ENCODE results near the gene SHTN1.

DNA sequence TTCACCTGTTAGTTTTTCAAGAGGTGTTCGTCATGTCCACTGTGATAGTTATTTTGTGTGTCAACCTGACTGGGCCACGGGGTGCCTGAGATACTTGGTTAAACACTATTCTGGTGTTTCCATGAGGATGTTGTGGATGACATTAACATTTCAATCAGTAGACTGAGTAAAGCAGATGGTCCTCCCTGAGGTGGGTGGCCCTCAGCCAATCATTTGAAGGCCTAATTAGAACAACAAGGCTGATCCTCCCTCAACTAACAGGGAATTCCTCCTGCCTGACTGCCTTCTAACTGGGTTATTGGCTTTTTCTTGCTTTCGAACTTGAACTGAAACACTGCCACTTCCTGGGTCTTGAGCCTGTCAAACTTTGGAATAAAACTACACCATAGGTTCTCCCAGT, 79.9 kb downstream of the SHTN1 start:
- no peak for TF ChIP-seq TEAD4 (IDR thresholded peaks at IDR 0.05)
- TF ChIP-seq EP300 (IDR thresholded peaks at IDR 0.05; ENCODE audit: borderline replicate concordance) = no peak
- TF ChIP-seq, protein P1, sequence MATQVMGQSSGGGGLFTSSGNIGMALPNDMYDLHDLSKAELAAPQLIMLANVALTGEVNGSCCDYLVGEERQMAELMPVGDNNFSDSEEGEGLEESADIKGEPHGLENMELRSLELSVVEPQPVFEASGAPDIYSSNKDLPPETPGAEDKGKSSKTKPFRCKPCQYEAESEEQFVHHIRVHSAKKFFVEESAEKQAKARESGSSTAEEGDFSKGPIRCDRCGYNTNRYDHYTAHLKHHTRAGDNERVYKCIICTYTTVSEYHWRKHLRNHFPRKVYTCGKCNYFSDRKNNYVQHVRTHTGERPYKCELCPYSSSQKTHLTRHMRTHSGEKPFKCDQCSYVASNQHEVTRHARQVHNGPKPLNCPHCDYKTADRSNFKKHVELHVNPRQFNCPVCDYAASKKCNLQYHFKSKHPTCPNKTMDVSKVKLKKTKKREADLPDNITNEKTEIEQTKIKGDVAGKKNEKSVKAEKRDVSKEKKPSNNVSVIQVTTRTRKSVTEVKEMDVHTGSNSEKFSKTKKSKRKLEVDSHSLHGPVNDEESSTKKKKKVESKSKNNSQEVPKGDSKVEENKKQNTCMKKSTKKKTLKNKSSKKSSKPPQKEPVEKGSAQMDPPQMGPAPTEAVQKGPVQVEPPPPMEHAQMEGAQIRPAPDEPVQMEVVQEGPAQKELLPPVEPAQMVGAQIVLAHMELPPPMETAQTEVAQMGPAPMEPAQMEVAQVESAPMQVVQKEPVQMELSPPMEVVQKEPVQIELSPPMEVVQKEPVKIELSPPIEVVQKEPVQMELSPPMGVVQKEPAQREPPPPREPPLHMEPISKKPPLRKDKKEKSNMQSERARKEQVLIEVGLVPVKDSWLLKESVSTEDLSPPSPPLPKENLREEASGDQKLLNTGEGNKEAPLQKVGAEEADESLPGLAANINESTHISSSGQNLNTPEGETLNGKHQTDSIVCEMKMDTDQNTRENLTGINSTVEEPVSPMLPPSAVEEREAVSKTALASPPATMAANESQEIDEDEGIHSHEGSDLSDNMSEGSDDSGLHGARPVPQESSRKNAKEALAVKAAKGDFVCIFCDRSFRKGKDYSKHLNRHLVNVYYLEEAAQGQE (IDR thresholded peaks at IDR 0.05; ENCODE audit: low read depth) = no peak
- TF ChIP-seq NFIC (IDR thresholded peaks at IDR 0.05) = no peak
- TF ChIP-seq TAF1 (IDR thresholded peaks at IDR 0.05; ENCODE audit: low read depth) = no peak
- no peak for TF ChIP-seq TCF12 (IDR thresholded peaks at IDR 0.05; ENCODE audit: low read depth)
- no peak for TF ChIP-seq EGR1 (IDR thresholded peaks at IDR 0.05)
- TF ChIP-seq FOXM1 (IDR thresholded peaks at IDR 0.05; ENCODE audit: borderline replicate concordance, low read depth) = no peak
- TF ChIP-seq CREB1 (IDR thresholded peaks at IDR 0.05; ENCODE audit: low read depth) = no peak
- TF ChIP-seq, protein P2, sequence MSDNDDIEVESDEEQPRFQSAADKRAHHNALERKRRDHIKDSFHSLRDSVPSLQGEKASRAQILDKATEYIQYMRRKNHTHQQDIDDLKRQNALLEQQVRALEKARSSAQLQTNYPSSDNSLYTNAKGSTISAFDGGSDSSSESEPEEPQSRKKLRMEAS (IDR thresholded peaks at IDR 0.05) = no peak
- no peak for TF ChIP-seq ZBTB7A (IDR thresholded peaks at IDR 0.05; ENCODE audit: low read depth)
